ENCODE results near the gene GMEB1. TPM values are rescaled to one million over a fixed set of nuclear protein-coding genes. Genes with fewer than 3 reads are reported as not detected.
"Not testable (repeated sequence)": the region's sequence is repeated elsewhere in the genome, so short reads cannot be mapped to it uniquely, and the experiment has no call there.

GMEB1 gene
- total RNA-seq, 1 experiment from 2014 or later: 13.3 TPM

DNA sequence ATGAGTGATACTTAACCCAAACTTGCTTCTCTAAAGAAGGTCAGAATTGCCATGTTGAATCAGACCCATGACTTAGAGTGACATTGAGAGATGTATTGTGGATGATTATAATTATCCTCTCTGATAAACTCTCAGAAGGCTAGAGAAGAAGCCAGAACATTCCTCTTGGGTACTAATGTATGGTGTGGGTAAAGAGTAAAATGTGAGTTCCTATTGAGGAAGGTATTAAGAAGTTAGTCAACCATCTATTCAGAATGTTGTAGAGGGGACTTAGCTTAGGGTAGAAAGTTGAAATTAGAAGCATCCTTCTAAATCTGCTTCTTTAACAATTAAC lies 7.3 kb downstream of the GMEB1 start:
- intact Hi-C loops (cut with micrococcal nuclease): no loop called here
- no peak for DNase-seq (ENCODE audit: unreplicated experiment)
- TF ChIP-seq, protein P1, sequence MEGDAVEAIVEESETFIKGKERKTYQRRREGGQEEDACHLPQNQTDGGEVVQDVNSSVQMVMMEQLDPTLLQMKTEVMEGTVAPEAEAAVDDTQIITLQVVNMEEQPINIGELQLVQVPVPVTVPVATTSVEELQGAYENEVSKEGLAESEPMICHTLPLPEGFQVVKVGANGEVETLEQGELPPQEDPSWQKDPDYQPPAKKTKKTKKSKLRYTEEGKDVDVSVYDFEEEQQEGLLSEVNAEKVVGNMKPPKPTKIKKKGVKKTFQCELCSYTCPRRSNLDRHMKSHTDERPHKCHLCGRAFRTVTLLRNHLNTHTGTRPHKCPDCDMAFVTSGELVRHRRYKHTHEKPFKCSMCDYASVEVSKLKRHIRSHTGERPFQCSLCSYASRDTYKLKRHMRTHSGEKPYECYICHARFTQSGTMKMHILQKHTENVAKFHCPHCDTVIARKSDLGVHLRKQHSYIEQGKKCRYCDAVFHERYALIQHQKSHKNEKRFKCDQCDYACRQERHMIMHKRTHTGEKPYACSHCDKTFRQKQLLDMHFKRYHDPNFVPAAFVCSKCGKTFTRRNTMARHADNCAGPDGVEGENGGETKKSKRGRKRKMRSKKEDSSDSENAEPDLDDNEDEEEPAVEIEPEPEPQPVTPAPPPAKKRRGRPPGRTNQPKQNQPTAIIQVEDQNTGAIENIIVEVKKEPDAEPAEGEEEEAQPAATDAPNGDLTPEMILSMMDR (IDR thresholded peaks at IDR 0.05; ENCODE audit: unreplicated experiment): no peak
- H3K36me3 Mint-ChIP-seq (ENCODE audit: insufficient read depth, unreplicated experiment): peaks cover 3% of the 10 kb centered on the region
- POLR2A ChIA-PET: interaction anchor here (0.6 to 2.6 kb wide), 4 partner anchors 8 to 61 kb away, joined by 3 to 13 read pairs (median 3); partner anchors contain the start of genes GMEB1, RNU11, TAF12 and YTHDF2
- no peak overlapping the region for H3K4me3 Mint-ChIP-seq (ENCODE audit: unreplicated experiment)
- no peaks in the 10 kb centered on the region for H3K9me3 Mint-ChIP-seq (ENCODE audit: unreplicated experiment)
- H3K27ac Mint-ChIP-seq (ENCODE audit: low read depth, unreplicated experiment): no peak overlapping the region
- H3K27me3 Mint-ChIP-seq (ENCODE audit: insufficient read depth, unreplicated experiment): no peaks in the 10 kb centered on the region
- H3K4me1 Mint-ChIP-seq (ENCODE audit: insufficient read depth, unreplicated experiment): no peaks in the 10 kb centered on the region
- CTCF ChIA-PET: no interaction called here
- no TSS peak for BruUV-seq (replicated peaks)

DNA sequence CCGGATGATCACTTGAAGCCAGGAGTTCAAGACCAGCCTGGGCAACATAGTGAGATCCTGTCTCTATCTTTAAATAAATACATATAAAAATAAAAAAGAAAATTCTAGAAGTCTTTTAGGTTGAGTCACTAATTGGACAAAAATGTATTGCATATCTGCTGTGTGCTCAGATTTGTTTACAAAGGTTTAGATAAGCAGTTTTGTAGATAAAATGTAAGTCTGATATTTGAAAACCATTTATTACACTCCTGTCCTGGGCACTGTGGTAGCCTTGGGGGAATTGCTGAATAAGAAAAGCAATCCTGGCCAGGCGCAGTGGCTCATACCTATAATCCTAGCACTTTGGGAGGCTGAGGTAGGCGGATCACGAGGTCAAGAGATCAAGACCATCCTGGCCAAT lies 11.6 kb downstream of the GMEB1 start:
- Mint-ChIP-seq H3K9me3 (ENCODE audit: unreplicated experiment) (no peaks in the 10 kb centered on the region), H3K4me1 (ENCODE audit: insufficient read depth, unreplicated experiment) (no peaks in the 10 kb centered on the region), H3K36me3 (ENCODE audit: insufficient read depth, unreplicated experiment) (peaks cover 22% of the 10 kb centered on the region), H3K27ac (ENCODE audit: low read depth, unreplicated experiment) (no peak overlapping the region), H3K4me3 (ENCODE audit: unreplicated experiment) (no peak overlapping the region), H3K27me3 (ENCODE audit: insufficient read depth, unreplicated experiment) (no peaks in the 10 kb centered on the region)
- ChIA-PET POLR2A (no interaction called here), CTCF (no interaction called here)
- no peak for DNase-seq (ENCODE audit: unreplicated experiment)
- TF ChIP-seq, protein P1 (IDR thresholded peaks at IDR 0.05; ENCODE audit: unreplicated experiment): no peak
- no TSS peak for BruUV-seq (replicated peaks)
- intact Hi-C loops (cut with micrococcal nuclease): no loop called here

DNA sequence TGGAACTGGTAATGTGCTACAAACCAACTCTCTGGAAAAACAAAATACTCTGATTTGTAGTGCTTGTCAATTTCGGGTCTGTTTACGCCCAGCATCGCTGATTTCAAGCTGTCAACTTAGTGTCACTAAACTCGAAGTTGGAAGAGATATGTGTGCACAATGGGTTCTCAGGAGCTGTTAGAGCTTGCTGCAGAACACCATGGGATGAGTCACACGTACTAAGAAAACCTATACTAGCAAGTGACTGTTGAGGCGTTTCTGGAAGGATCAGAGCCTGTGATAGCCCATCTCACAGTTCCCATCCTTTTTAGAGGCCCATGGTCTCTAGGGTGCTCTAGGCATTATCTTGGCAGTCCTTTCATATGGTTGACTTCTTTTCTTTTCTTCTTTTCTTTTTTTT lies 14.3 kb downstream of the GMEB1 start:
- H3K27ac Mint-ChIP-seq (ENCODE audit: low read depth, unreplicated experiment): no peak overlapping the region
- H3K27me3 Mint-ChIP-seq (ENCODE audit: insufficient read depth, unreplicated experiment): no peaks in the 10 kb centered on the region
- H3K9me3 Mint-ChIP-seq (ENCODE audit: unreplicated experiment): no peaks in the 10 kb centered on the region
- no peak for DNase-seq (ENCODE audit: unreplicated experiment)
- CTCF ChIA-PET: interaction anchor here (1.0 to 1.1 kb wide), 2 partner anchors 54 to 199 kb away, joined by 3 read pairs; partner anchors contain the start of gene YTHDF2
- no peaks in the 10 kb centered on the region for H3K4me1 Mint-ChIP-seq (ENCODE audit: insufficient read depth, unreplicated experiment)
- POLR2A ChIA-PET: interaction anchor here (0.6 to 1.3 kb wide), 8 partner anchors 13 to 686 kb away, joined by 3 to 7 read pairs (median 4); no protein-coding TSS in a partner anchor
- H3K36me3 Mint-ChIP-seq (ENCODE audit: insufficient read depth, unreplicated experiment): peaks cover 29% of the 10 kb centered on the region
- no TSS peak for BruUV-seq (replicated peaks)
- TF ChIP-seq, protein P1 (IDR thresholded peaks at IDR 0.05; ENCODE audit: unreplicated experiment): no peak
- no peak overlapping the region for H3K4me3 Mint-ChIP-seq (ENCODE audit: unreplicated experiment)
- intact Hi-C loops (cut with micrococcal nuclease): no loop called here

DNA sequence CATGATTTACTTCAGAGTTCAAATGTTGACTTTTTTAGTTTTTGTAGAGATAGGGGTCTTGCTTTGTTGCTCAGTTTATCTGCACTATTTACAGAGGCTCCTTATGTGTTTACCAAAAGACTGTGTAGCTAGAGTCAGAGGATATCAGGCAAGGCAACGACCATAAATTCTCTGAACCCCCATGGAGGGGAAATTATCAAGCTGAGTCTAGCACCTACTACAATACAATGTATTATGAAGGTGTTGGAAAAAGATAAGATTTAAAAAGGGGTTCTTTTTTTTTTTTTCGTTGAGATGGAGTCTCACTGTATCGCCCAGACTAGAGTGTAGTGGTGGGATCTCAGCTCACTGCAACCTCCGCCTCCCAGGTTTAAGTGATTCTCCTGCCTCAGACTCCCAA lies 16.4 kb downstream of the GMEB1 start:
- ChIA-PET CTCF (interaction anchor here (0.7 to 1.2 kb wide), 2 partner anchors 17 to 51 kb away, joined by 3 to 4 read pairs; partner anchors contain the start of gene YTHDF2), POLR2A (interaction anchor here (0.5 to 2.0 kb wide), 2 partner anchors 16 to 257 kb away, joined by 4 to 9 read pairs; partner anchors contain the start of gene GMEB1)
- intact Hi-C loops (cut with micrococcal nuclease): no loop called here
- Mint-ChIP-seq H3K4me1 (ENCODE audit: insufficient read depth, unreplicated experiment) (no peaks in the 10 kb centered on the region), H3K4me3 (ENCODE audit: unreplicated experiment) (no peak overlapping the region), H3K36me3 (ENCODE audit: insufficient read depth, unreplicated experiment) (peaks cover 29% of the 10 kb centered on the region), H3K9me3 (ENCODE audit: unreplicated experiment) (no peaks in the 10 kb centered on the region), H3K27ac (ENCODE audit: low read depth, unreplicated experiment) (no peak overlapping the region), H3K27me3 (ENCODE audit: insufficient read depth, unreplicated experiment) (no peaks in the 10 kb centered on the region)
- DNase-seq (ENCODE audit: unreplicated experiment): no peak
- no TSS peak for BruUV-seq (replicated peaks)
- TF ChIP-seq, protein P1 (IDR thresholded peaks at IDR 0.05; ENCODE audit: unreplicated experiment): no peak

DNA sequence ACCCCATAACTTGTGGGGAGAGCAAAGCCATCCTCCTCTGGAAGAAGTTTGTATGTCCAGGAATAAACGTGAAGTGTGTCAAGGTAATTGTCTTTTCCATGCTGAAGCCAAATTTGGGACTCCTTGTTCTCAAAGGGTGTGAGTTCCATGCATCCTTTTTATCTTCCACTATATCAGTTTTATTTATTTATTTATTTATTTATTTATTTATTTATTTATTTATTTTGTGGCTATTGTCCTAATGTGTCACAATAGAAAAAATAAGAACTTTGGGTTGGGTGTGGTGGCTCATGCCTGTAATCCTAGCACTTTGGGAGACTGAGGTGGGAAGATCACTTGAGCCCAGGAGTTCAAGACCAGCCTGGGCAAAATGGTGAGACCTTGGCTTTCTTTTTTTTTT lies 23.0 kb downstream of the GMEB1 start:
- BruUV-seq (replicated peaks); H3K27ac Mint-ChIP-seq (ENCODE audit: low read depth, unreplicated experiment); H3K9me3 Mint-ChIP-seq (ENCODE audit: unreplicated experiment); intact Hi-C loops (cut with micrococcal nuclease); H3K27me3 Mint-ChIP-seq (ENCODE audit: insufficient read depth, unreplicated experiment); H3K4me1 Mint-ChIP-seq (ENCODE audit: insufficient read depth, unreplicated experiment); DNase-seq (ENCODE audit: unreplicated experiment); H3K4me3 Mint-ChIP-seq (ENCODE audit: unreplicated experiment); CTCF ChIA-PET: not testable (repeated sequence)
- peaks cover 29% of the 10 kb centered on the region for H3K36me3 Mint-ChIP-seq (ENCODE audit: insufficient read depth, unreplicated experiment)
- POLR2A ChIA-PET: interaction anchor here (0.6 to 1.3 kb wide), 3 partner anchors 10 to 48 kb away, joined by 3 to 4 read pairs (median 3); partner anchors contain the start of gene GMEB1

Data from MCF 10A (cell line).